Adrenal gland (tissue), 12 donors: ENCODE data around the gene C19orf18. TPM values are rescaled to one million over a fixed set of nuclear protein-coding genes. Genes with fewer than 3 reads are reported as not detected.

ENCODE experiments used
- DNase-seq, 7 donors: peaks; one replicate each; pipeline ENCODE4 v3.0.0-alpha.2; 2019 to 2020
- H3K27ac ChIP-seq, 5 donors: fragments of 200-600 bp; sonication (generic) in 4 of 5; 1 replicate in 3 of 5; 2 replicates in 2 of 5; pipeline versions ENCODE4 v1.5.1 to v1.8.0; 2016 to 2020; ENCODE audit warnings: mild to moderate bottlenecking in 1 of 5
- H3K27me3 ChIP-seq: fragments of 200-600 bp; 2 replicates; pipeline ENCODE4 v1.8.0; 2021
- H3K36me3 ChIP-seq, 2 donors: fragments of 200-600 bp; replicated peaks in 1 of 2; 1 replicate in 1 of 2; 2 replicates in 1 of 2; pipeline versions ENCODE4 v1.5.1 to v1.8.0; 2018 to 2022
- H3K4me1 ChIP-seq, 2 donors: fragments of 200-600 bp; replicated peaks in 1 of 2; 1 replicate in 1 of 2; 2 replicates in 1 of 2; pipeline versions ENCODE4 v1.5.1 to v1.8.0; 2018 to 2021
- H3K4me3 ChIP-seq, 4 donors: fragments of 200-600 bp; sonication (generic) in 3 of 4; one replicate each; pipeline ENCODE4 v1.5.1; 2016 to 2018
- H3K9me3 ChIP-seq, 3 donors: fragments of 200-600 bp; sonication (generic) in 1 of 3; replicated peaks in 1 of 3; 1 replicate in 2 of 3; 2 replicates in 1 of 3; pipeline versions ENCODE4 v1.5.1 to v1.8.0; 2016 to 2021
- CTCF ChIP-seq, 6 experiments: fragments of 450-650 bp in 4 of 6; fragments of 200-600 bp in 2 of 6; sonication (generic) in 1 of 6; IDR thresholded peaks; 1 replicate in 5 of 6; 2 replicates in 1 of 6; pipeline versions ENCODE4 v1.5.1 to v1.8.0; 2016 to 2021; ENCODE audit warnings: antibody characterized with exemption in 6 of 6, mild to moderate bottlenecking in 2 of 6, moderate library complexity in 1 of 6
- POLR2A ChIP-seq, 2 donors: fragments of 450-650 bp; IDR thresholded peaks; one replicate each; pipeline ENCODE4 v1.6.1; 2017; ENCODE audit warnings: antibody characterized with exemption in 2 of 2, mild to moderate bottlenecking in 2 of 2, moderate library complexity in 1 of 2
- WGBS, 4 donors: extraction: QIAGEN DNeasy Blood & Tissue Kit in 2 of 4; methylation state at CpG; one replicate each; pipeline versions ENCODE4 v1.1.5 to v1.1.7; 2013 to 2017; 5-methylcytosine and 5-hydroxymethylcytosine counted together
- intact Hi-C, 2 donors: fragments of 100-400 bp; cut with DNase I; formaldehyde crosslinking; loops; one replicate each; pipeline versions ENCODE4 v1.14.1 to v1.15.0; 2022 to 2023
- polyA plus RNA-seq, 3 donors: library from polyadenylated mRNA; stranded (reverse); fragments of 200-250 nt in 2 of 3; fragments of 350-450 nt in 1 of 3; fragmentation: Illumina TruSeq in 1 of 3; extraction: RNeasy Lipid Tissue Mini Kit (QIAGEN cat#74804) in 1 of 3; gene quantifications; one replicate each; pipeline ENCODE4 v1.2.3, GENCODE V29; 2013 to 2014
- total RNA-seq, 9 donors: library from RNA; depleted of rRNA in 4 of 9; stranded (reverse); fragments of >200 nt in 4 of 9; fragments of 120-200 nt in 1 of 9; fragmentation: NEBNext Ultra II Directional in 1 of 9; extraction: Animal tissue kit (Norgen Biotek cat#: 25700) in 1 of 9; gene quantifications; one replicate each; pipeline versions ENCODE4 v1.1.0 to v1.2.4, GENCODE V29; 2013 to 2023
- donor health status: healthy with polysubstance abuse.
- donor health status: Bipolar disorder and iron deficiency.
- donor health status: DM: yes; HTN: yes; CAD: no.
- donor health status: DM: no; HTN: no; CAD: no.
- donor health status: DM: no; HTN: no; CAD: no.
- donor health status: DM: yes; HTN: yes; CAD: no.

Gene C19orf18
- total and polyA plus RNA-seq, 12 donors: 0.41 to 13.8 (median 1.2) TPM; not detected in 3

- Histone ChIP-seq H3K9me3 (peaks cover 0 to 19% (median 0%) of the 10 kb centered on the region in 3 donors), H3K4me1 (no peaks in the 10 kb centered on the region), H3K27ac (no peak overlapping the region), H3K27me3 (no peaks in the 10 kb centered on the region), H3K36me3 (no peaks in the 10 kb centered on the region), H3K4me3 (no peak overlapping the region)
- TF ChIP-seq CTCF (IDR thresholded peaks at IDR 0.05): no peak
- TF ChIP-seq POLR2A (IDR thresholded peaks at IDR 0.05): no peak
- WGBS, 4 donors: 73 to 95% (median 81%) methylated on average over 1 of the region's 1 CpG
- no peak for DNase-seq
- intact Hi-C loops: no loop called here
Observed at GRCh38 chr19:57961785-57962184, 12.5 kb downstream of the C19orf18 start.

DNA sequence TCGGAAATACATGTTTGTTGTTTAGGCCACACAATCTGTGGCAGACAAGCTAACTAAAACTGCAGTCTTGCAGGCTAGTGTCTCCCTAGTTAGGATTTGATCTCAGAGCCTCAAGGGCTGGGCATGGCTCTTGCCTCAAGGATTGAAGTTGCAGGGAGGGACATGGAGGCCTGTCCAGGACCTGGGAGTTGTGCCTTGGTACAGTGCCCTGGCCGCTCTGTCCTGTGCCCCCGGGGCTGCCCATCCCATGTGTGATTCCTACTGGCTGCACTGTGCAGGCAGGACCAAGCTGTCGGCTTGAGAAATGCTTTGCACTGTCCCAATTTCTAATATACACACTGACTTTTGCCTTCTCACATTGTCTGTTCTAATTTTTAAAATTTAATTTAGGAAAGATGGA is 19.3 kb downstream of the C19orf18 start:
- Histone ChIP-seq H3K27me3 (no peaks in the 10 kb centered on the region), H3K9me3 (no peaks in the 10 kb centered on the region), H3K4me3 (no peak overlapping the region), H3K36me3 (no peaks in the 10 kb centered on the region), H3K4me1 (no peaks in the 10 kb centered on the region), H3K27ac (no peak overlapping the region)
- WGBS, 4 donors: 79 to 90% (median 88%) methylated on average over 4 of the region's 4 CpGs
- no peak for DNase-seq
- no peak for TF ChIP-seq CTCF (IDR thresholded peaks at IDR 0.05)
- no peak for TF ChIP-seq POLR2A (IDR thresholded peaks at IDR 0.05)
- intact Hi-C loops: no loop called here

GRCh38 chr19:57949702-57950101 is 24.6 kb downstream of the C19orf18 start:
- Histone ChIP-seq H3K4me3 (no peak overlapping the region), H3K9me3 (no peaks in the 10 kb centered on the region), H3K27ac (no peak overlapping the region), H3K27me3 (no peaks in the 10 kb centered on the region), H3K36me3 (no peaks in the 10 kb centered on the region), H3K4me1 (peaks cover 7 to 8% of the 10 kb centered on the region in 2 donors)
- intact Hi-C loops: no loop called here
- no peak for DNase-seq
- no peak for TF ChIP-seq POLR2A (IDR thresholded peaks at IDR 0.05)
- TF ChIP-seq CTCF (IDR thresholded peaks at IDR 0.05): no peak
- WGBS, 4 donors: 90 to 97% (median 91%) methylated on average over 11 to 12 of the region's 12 CpGs

- no peak overlapping the region for H3K4me3 ChIP-seq
- no peak for TF ChIP-seq POLR2A (IDR thresholded peaks at IDR 0.05)
- TF ChIP-seq CTCF (IDR thresholded peaks at IDR 0.05): no peak
- no peaks in the 10 kb centered on the region for H3K27me3 ChIP-seq
- intact Hi-C loops: no loop called here
- no peak for DNase-seq
- no peak overlapping the region for H3K27ac ChIP-seq
- WGBS, 4 donors: 92 to 93% (median 93%) methylated on average over 16 to 24 of the region's 24 CpGs
- no peaks in the 10 kb centered on the region for H3K36me3 ChIP-seq
- peaks cover 7 to 8% of the 10 kb centered on the region in 2 donors for H3K4me1 ChIP-seq
- no peaks in the 10 kb centered on the region for H3K9me3 ChIP-seq
Observed at GRCh38 chr19:57949296-57949695, 25.0 kb downstream of the C19orf18 start.
